ENCODE data around the gene CPSF3. TPM values are rescaled to one million over a fixed set of nuclear protein-coding genes. Genes with fewer than 3 reads are reported as not detected.

CPSF3 gene
- total RNA-seq, 1 experiment from 2014 or later: 68.5 TPM

- no peaks in the 10 kb centered on the region for H3K27me3 ChIP-seq (ENCODE audit: insufficient read depth, low read length)
- H2AFZ ChIP-seq (ENCODE audit: low read depth, low read length, poor library complexity, severe bottlenecking): no peak overlapping the region
- H3K4me2 ChIP-seq (ENCODE audit: low read length): no peak overlapping the region
- H3K4me3 ChIP-seq (replicated peaks in 1 of 2; ENCODE audit: low read depth in 1 of 2, low read length in 2 of 2): no peak overlapping the region
- BruUV-seq (replicated peaks): no TSS peak
- TF ChIP-seq MAX (IDR thresholded peaks at IDR 0.05) (no peak), ELF1 (IDR thresholded peaks at IDR 0.05; ENCODE audit: borderline replicate concordance, low read depth) (no peak), EZH2phosphoT487 (IDR thresholded peaks at IDR 0.05; ENCODE audit: borderline replicate concordance) (no peak), POLR2AphosphoS5 (IDR thresholded peaks at IDR 0.05; ENCODE audit: low read depth, low read length) (no peak), CTCF (IDR thresholded peaks at IDR 0.05 in 2 of 3, conservative IDR thresholded peaks at IDR 0.05 in 1 of 3; ENCODE audit: borderline replicate concordance in 1 of 3, insufficient read depth in 1 of 3, low read depth in 2 of 3, low read length in 2 of 3) (no peak), POLR2A (IDR thresholded peaks at IDR 0.05; ENCODE audit: borderline replicate concordance, extremely low read depth, insufficient read depth, insufficient read length) (no peak), CEBPB (IDR thresholded peaks at IDR 0.05; ENCODE audit: low read depth) (no peak), SIN3A (IDR thresholded peaks at IDR 0.05; ENCODE audit: low read depth) (no peak), EZH2 (IDR thresholded peaks at IDR 0.05) (no peak), FOSL1 (IDR thresholded peaks at IDR 0.05; ENCODE audit: low read depth) (no peak), ZNF274 (IDR thresholded peaks at IDR 0.05; ENCODE audit: low read depth, low read length) (no peak), TCF7L2 (IDR thresholded peaks at IDR 0.05; ENCODE audit: borderline replicate concordance, extremely low read depth, insufficient read depth, insufficient read length) (no peak), ZFX (IDR thresholded peaks at IDR 0.05) (no peak), YY1 (IDR thresholded peaks at IDR 0.05; ENCODE audit: extremely low read depth, insufficient replicate concordance, low read depth, low read length) (no peak), SRF (IDR thresholded peaks at IDR 0.05; ENCODE audit: low read depth) (no peak), EGR1 (IDR thresholded peaks at IDR 0.05; ENCODE audit: low read depth) (no peak), JUND (IDR thresholded peaks at IDR 0.05) (no peak), SP1 (IDR thresholded peaks at IDR 0.05; ENCODE audit: low read depth) (no peak), RAD21 (IDR thresholded peaks at IDR 0.05; ENCODE audit: low read depth) (no peak), ATF3 (IDR thresholded peaks at IDR 0.05) (no peak)
- POLR2A ChIA-PET: no interaction called here
- DNase-seq (ENCODE audit: low read depth, low spot score) (no peak), ATAC-seq (no peak)
- no peaks in the 10 kb centered on the region for H4K20me1 ChIP-seq (ENCODE audit: insufficient read depth)
- peaks cover 7 to 9% of the 10 kb centered on the region in 2 experiments for H3K4me1 ChIP-seq (ENCODE audit: control insufficient read depth in 1 of 2, insufficient read depth in 2 of 2, low read length in 2 of 2)
- no peaks in the 10 kb centered on the region for H3K9me3 ChIP-seq (ENCODE audit: control insufficient read depth in 1 of 2, insufficient read depth in 1 of 2, low read depth in 1 of 2, low read length in 2 of 2)
- no peaks in the 10 kb centered on the region for H3K79me2 ChIP-seq (ENCODE audit: insufficient read depth, low read length)
- no peaks in the 10 kb centered on the region for H3K9me2 ChIP-seq (ENCODE audit: insufficient read depth)
- no peak overlapping the region for H3K9ac ChIP-seq (ENCODE audit: low read length)
- intact Hi-C loops (cut with micrococcal nuclease): no loop called here
- CTCF ChIA-PET: no interaction called here
- RAD21 ChIA-PET (ENCODE audit: low non-redundant PET in 1 of 2, low total read pairs in 2 of 2, uncharacterized antibody in 2 of 2, unreplicated experiment in 2 of 2): no interaction called here
- no peak overlapping the region for H3K27ac ChIP-seq (ENCODE audit: low read depth, low read length)
- peaks cover 0 to 4% of the 10 kb centered on the region in 2 experiments; a peak in 1 of 4 replicates for H3K36me3 ChIP-seq (ENCODE audit: control insufficient read depth in 1 of 2, insufficient read depth in 2 of 2, low read length in 2 of 2)
Observed at GRCh38 chr2:9391961-9392720, 31.3 kb upstream of the CPSF3 start.

Measured in HCT116 (cell line).